Esophagus squamous epithelium (tissue), 5 donors: Measurements from ENCODE around the gene GHDC. TPM values are rescaled to one million over a fixed set of nuclear protein-coding genes. Genes with fewer than 3 reads are reported as not detected.
A peak's percentile ranks its signal among the peaks of the same experiment; 100 is the strongest.
"Not testable (repeated sequence)": the region's sequence is repeated elsewhere in the genome, so short reads cannot be mapped to it uniquely, and the experiment has no call there.

Experiments
- DNase-seq: peaks from one replicate; lab custom pipeline; 2025; lab: John Stamatoyannopoulos, UW
- H3K27ac ChIP-seq, 4 donors: fragments of 200-600 bp; sonication (generic); one replicate each; pipeline ENCODE4 v1.5.1; 2016 to 2019; ENCODE audit warnings: mild to moderate bottlenecking in 1 of 4
- H3K27me3 ChIP-seq, 4 donors: fragments of 200-600 bp; sonication (generic); 1 replicate in 3 of 4; 2 replicates in 1 of 4; pipeline versions ENCODE4 v1.5.1 to v1.6.0; 2017 to 2021; ENCODE audit warnings: antibody characterized with exemption in 1 of 4
- H3K36me3 ChIP-seq, 3 donors: fragments of 200-600 bp; sonication (generic); one replicate each; pipeline ENCODE4 v1.5.1; 2016 to 2019
- H3K4me1 ChIP-seq, 3 donors: fragments of 200-600 bp; sonication (generic); one replicate each; pipeline ENCODE4 v1.5.1; 2017 to 2019
- H3K4me3 ChIP-seq, 4 donors: fragments of 200-600 bp; sonication (generic); 1 replicate in 3 of 4; 2 replicates in 1 of 4; pipeline ENCODE4 v1.5.1; 2016 to 2019; ENCODE audit warnings: mild to moderate bottlenecking in 2 of 4, moderate library complexity in 1 of 4
- H3K9me3 ChIP-seq, 3 donors: fragments of 200-600 bp; sonication (generic); one replicate each; pipeline ENCODE4 v1.5.1; 2016 to 2019
- CTCF ChIP-seq, 6 experiments: fragments of 450-650 bp in 4 of 6; fragments of 200-600 bp in 2 of 6; sonication (generic) in 2 of 6; IDR thresholded peaks; one replicate each; pipeline ENCODE4 v1.5.1; 2016 to 2019; ENCODE audit warnings: antibody characterized with exemption in 6 of 6, mild to moderate bottlenecking in 4 of 6, moderate library complexity in 4 of 6
- POLR2A ChIP-seq, 4 donors: fragments of 450-650 bp; IDR thresholded peaks; one replicate each; pipeline ENCODE4 v1.6.1; 2017; ENCODE audit warnings: antibody characterized with exemption in 4 of 4, mild to moderate bottlenecking in 4 of 4, moderate library complexity in 3 of 4
- WGBS, 2 donors: methylation state at CpG; one replicate each; pipeline ENCODE4 v1.1.5; 2018; 5-methylcytosine and 5-hydroxymethylcytosine counted together
- intact Hi-C: fragments of 100-400 bp; cut with DNase I; formaldehyde crosslinking; loops from one replicate; pipeline ENCODE4 v1.15.0; 2022
- total RNA-seq, 4 donors: library from RNA; depleted of rRNA; stranded (reverse); fragments of >200 nt; gene quantifications; one replicate each; pipeline ENCODE4 v1.1.0, GENCODE V29; 2016
- donor health status: DM: yes; HTN: yes; CAD: no.

Gene GHDC
- total RNA-seq, 4 donors from 2014 or later: 5.5 to 22.0 (median 13.1) TPM

GRCh38 chr17:42225646-42226045 lies 31.4 kb upstream of the GHDC start:
- no peak for TF ChIP-seq CTCF (IDR thresholded peaks at IDR 0.05)

GRCh38 chr17:42224651-42225050 lies 30.4 kb upstream of the GHDC start:
- intact Hi-C loops: no loop called here
- TF ChIP-seq POLR2A (IDR thresholded peaks at IDR 0.05) (no peak), CTCF (IDR thresholded peaks at IDR 0.05) (no peak)
- Histone ChIP-seq H3K4me3 (no peak overlapping the region), H3K27me3 (no peaks in the 10 kb centered on the region), H3K36me3 (peaks cover 0 to 78% (median 12%) of the 10 kb centered on the region in 3 donors), H3K9me3 (no peaks in the 10 kb centered on the region), H3K4me1 (peaks cover 0 to 19% (median 8%) of the 10 kb centered on the region in 3 donors), H3K27ac (no peak overlapping the region)
- DNase-seq: no peak
- 93 to 95% methylated on average over 6 of the region's 6 CpGs for WGBS, 2 donors

More at GRCh38 chr17:42225646-42226045, 31.4 kb upstream of the GHDC start:
- no peak overlapping the region for H3K27ac ChIP-seq
- WGBS, 2 donors: 82 to 95% methylated on average over 5 of the region's 5 CpGs
- H3K4me1 ChIP-seq: peaks cover 0 to 19% (median 8%) of the 10 kb centered on the region in 3 donors
- H3K9me3 ChIP-seq: no peaks in the 10 kb centered on the region
- no peak overlapping the region for H3K4me3 ChIP-seq
- intact Hi-C loops: no loop called here
- no peaks in the 10 kb centered on the region for H3K27me3 ChIP-seq
- DNase-seq: no peak
- H3K36me3 ChIP-seq: peaks cover 0 to 76% (median 12%) of the 10 kb centered on the region in 3 donors

GRCh38 chr17:42221886-42222745 lies 27.8 kb upstream of the GHDC start:
- Histone ChIP-seq H3K27ac (no peak overlapping the region), H3K9me3 (no peaks in the 10 kb centered on the region), H3K27me3 (no peaks in the 10 kb centered on the region), H3K36me3 (peaks cover 0 to 87% (median 16%) of the 10 kb centered on the region in 3 donors), H3K4me3 (no peak overlapping the region), H3K4me1 (peaks cover 0 to 1% (median 0%) of the 10 kb centered on the region in 3 donors)
- intact Hi-C loops: no loop called here
- TF ChIP-seq POLR2A (IDR thresholded peaks at IDR 0.05): no peak
- TF ChIP-seq CTCF (IDR thresholded peaks at IDR 0.05): peak in 4 of 6 experiments; percentile 30 to 60 (median 43)
- WGBS, 2 donors: 61 to 75% methylated on average over 2 to 3 of the region's 3 CpGs
- DNase-seq: peak; percentile 17

- H3K4me3 ChIP-seq, H3K4me1 ChIP-seq, H3K27me3 ChIP-seq, H3K27ac ChIP-seq, DNase-seq, H3K9me3 ChIP-seq, intact Hi-C loops: not testable (repeated sequence)
- H3K36me3 ChIP-seq: peaks cover 8 to 93% (median 29%) of the 10 kb centered on the region in 3 donors
- WGBS, 2 donors: no CpG with 5 or more reads among the region's 17 CpGs
Observed at GRCh38 chr17:42219280-42219679, 25.0 kb upstream of the GHDC start.

GRCh38 chr17:42214156-42214555 lies 19.9 kb upstream of the GHDC start:
- H3K4me1 ChIP-seq: peaks cover 0 to 9% (median 0%) of the 10 kb centered on the region in 3 donors
- H3K27ac ChIP-seq: no peak overlapping the region
- TF ChIP-seq POLR2A (IDR thresholded peaks at IDR 0.05): no peak
- no peak for TF ChIP-seq CTCF (IDR thresholded peaks at IDR 0.05)
- no peak for DNase-seq
- H3K4me3 ChIP-seq: no peak overlapping the region
- no peaks in the 10 kb centered on the region for H3K27me3 ChIP-seq
- H3K36me3 ChIP-seq: peaks cover 14 to 100% (median 21%) of the 10 kb centered on the region in 3 donors
- intact Hi-C loops: no loop called here
- no peaks in the 10 kb centered on the region for H3K9me3 ChIP-seq
- 80 to 89% methylated on average over 2 of the region's 2 CpGs for WGBS, 2 donors
